Kidney (tissue), 14 donors: ENCODE results near the gene MBD3L2. TPM values are rescaled to one million over a fixed set of nuclear protein-coding genes. Genes with fewer than 3 reads are reported as not detected.

Source experiments
- DNase-seq, 5 donors: peaks; one replicate each; pipeline ENCODE4 v3.0.0-alpha.2; 2013 to 2020
- FAIRE-seq: peaks from 2 replicates; lab custom pipeline; 2012; peaks lifted over from hg19 to GRCh38; lab: Jason Lieb, UNC
- H3K27ac ChIP-seq, 2 donors: one replicate each; pipeline ENCODE4 v1.7.0; 2013; ENCODE audit warnings: low read depth in 2 of 2, low read length in 2 of 2, inconsistent platforms in 1 of 2
- H3K27me3 ChIP-seq: one replicate; pipeline ENCODE4 v1.7.1; 2013; ENCODE audit warnings: low read length, inconsistent platforms; ENCODE audit not compliant: control insufficient read depth, insufficient read depth
- H3K36me3 ChIP-seq, 3 donors: one replicate each; pipeline versions ENCODE4 v1.7.0 to v1.7.1; 2013; ENCODE audit warnings: low read length in 3 of 3, control low read depth in 1 of 3, inconsistent platforms in 1 of 3; ENCODE audit not compliant: insufficient read depth in 3 of 3, control insufficient read depth in 2 of 3
- H3K4me1 ChIP-seq, 3 donors: one replicate each; pipeline versions ENCODE4 v1.7.0 to v1.7.1; 2013; ENCODE audit warnings: low read length in 3 of 3, inconsistent platforms in 1 of 3, low read depth in 1 of 3; ENCODE audit not compliant: control insufficient read depth in 2 of 3, insufficient read depth in 2 of 3
- H3K4me3 ChIP-seq, 3 donors: one replicate each; pipeline versions ENCODE4 v1.7.0 to v1.8.1; 2013; ENCODE audit warnings: low read length in 3 of 3, control low read depth in 1 of 3, inconsistent platforms in 1 of 3
- H3K9ac ChIP-seq, 3 donors: one replicate each; pipeline versions ENCODE4 v1.7.0 to v1.7.1; 2013; ENCODE audit warnings: low read length in 3 of 3, control low read depth in 1 of 3, inconsistent platforms in 1 of 3
- H3K9me3 ChIP-seq, 3 donors: one replicate each; pipeline versions ENCODE4 v1.7.0 to v1.7.1; 2013; ENCODE audit warnings: low read length in 3 of 3, control low read depth in 1 of 3, inconsistent platforms in 1 of 3; ENCODE audit not compliant: control insufficient read depth in 2 of 3, insufficient read depth in 1 of 3
- intact Hi-C: fragments of 100-400 bp; cut with DNase I; formaldehyde crosslinking; loops from one replicate; pipeline ENCODE4 v1.11.1; 2022
- polyA plus RNA-seq: library from polyadenylated mRNA; stranded (reverse); fragments of 350-450 nt; fragmentation: Illumina TruSeq; extraction: RNeasy Lipid Tissue Mini Kit (QIAGEN cat#74804); gene quantifications from one replicate; pipeline ENCODE4 v1.2.3, GENCODE V29; 2014; ENCODE audit warnings: low read depth, low replicate concordance; ENCODE audit not compliant: insufficient read depth
- total RNA-seq: library from RNA; stranded (reverse); fragmentation: NEBNext Ultra II Directional; extraction: Animal tissue kit (Norgen Biotek cat#: 25700); gene quantifications from one replicate; pipeline ENCODE4 v1.2.1, GENCODE V29; 2021
- TF ChIP-seq, protein P1 (sequence below): IDR thresholded peaks from 3 replicates; pipeline ENCODE4 v1.5.1; 2012; ENCODE audit warnings: mild to moderate bottlenecking, moderate library complexity, borderline replicate concordance; ENCODE audit not compliant: insufficient read depth; ENCODE audit errors: extremely low read depth
- donor health status: control.
- donor health status: control.
- donor health status: control.
- donor health status: control.
- donor health status: control.
- donor health status: DM: yes; HTN: yes; CAD: no.
- donor health status: Normal renal cell carcinoma (clear cell type).

The MBD3L2 gene
- total and polyA plus RNA-seq, 2 donors from 2014 or later, result not detected

- no peak overlapping the region for H3K4me3 ChIP-seq
- no peak for FAIRE-seq
- H3K9me3 ChIP-seq, result no peaks in the 10 kb centered on the region
- intact Hi-C loops, result no loop called here
- no peaks in the 10 kb centered on the region for H3K27me3 ChIP-seq
- no peak for DNase-seq
- H3K36me3 ChIP-seq, result peaks cover 2 to 7% (median 4%) of the 10 kb centered on the region in 3 donors
- H3K9ac ChIP-seq, result no peak overlapping the region
- H3K27ac ChIP-seq, result no peak overlapping the region
- peaks cover 0 to 6% (median 0%) of the 10 kb centered on the region in 3 donors for H3K4me1 ChIP-seq
- TF ChIP-seq, protein P1, sequence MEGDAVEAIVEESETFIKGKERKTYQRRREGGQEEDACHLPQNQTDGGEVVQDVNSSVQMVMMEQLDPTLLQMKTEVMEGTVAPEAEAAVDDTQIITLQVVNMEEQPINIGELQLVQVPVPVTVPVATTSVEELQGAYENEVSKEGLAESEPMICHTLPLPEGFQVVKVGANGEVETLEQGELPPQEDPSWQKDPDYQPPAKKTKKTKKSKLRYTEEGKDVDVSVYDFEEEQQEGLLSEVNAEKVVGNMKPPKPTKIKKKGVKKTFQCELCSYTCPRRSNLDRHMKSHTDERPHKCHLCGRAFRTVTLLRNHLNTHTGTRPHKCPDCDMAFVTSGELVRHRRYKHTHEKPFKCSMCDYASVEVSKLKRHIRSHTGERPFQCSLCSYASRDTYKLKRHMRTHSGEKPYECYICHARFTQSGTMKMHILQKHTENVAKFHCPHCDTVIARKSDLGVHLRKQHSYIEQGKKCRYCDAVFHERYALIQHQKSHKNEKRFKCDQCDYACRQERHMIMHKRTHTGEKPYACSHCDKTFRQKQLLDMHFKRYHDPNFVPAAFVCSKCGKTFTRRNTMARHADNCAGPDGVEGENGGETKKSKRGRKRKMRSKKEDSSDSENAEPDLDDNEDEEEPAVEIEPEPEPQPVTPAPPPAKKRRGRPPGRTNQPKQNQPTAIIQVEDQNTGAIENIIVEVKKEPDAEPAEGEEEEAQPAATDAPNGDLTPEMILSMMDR, result no peak
These were observed 18.6 kb downstream of the MBD3L2 start for GRCh38 chr19:7067716-7068115.

GRCh38 chr19:7068599-7068998 lies 19.5 kb downstream of the MBD3L2 start:
- intact Hi-C loops, result no loop called here
- FAIRE-seq, result no peak
- Histone ChIP-seq H3K4me1 (peaks cover 0 to 6% (median 0%) of the 10 kb centered on the region in 3 donors), H3K27ac (no peak overlapping the region), H3K9ac (no peak overlapping the region), H3K9me3 (no peaks in the 10 kb centered on the region), H3K36me3 (peaks cover 2 to 9% (median 7%) of the 10 kb centered on the region in 3 donors), H3K27me3 (no peaks in the 10 kb centered on the region), H3K4me3 (peak overlapping the region; percentile 47 to 95 (median 63))
- no peak for DNase-seq
- TF ChIP-seq, protein P1, result no peak

- FAIRE-seq, result no peak
These were observed 20.2 kb downstream of the MBD3L2 start, which contains the start of gene ZNF557 for GRCh38 chr19:7069042-7069903. TSS of gene ZNF557 (plus strand) at chr19:7069703. CDS start at chr19:7075075, 5,372 bp downstream.

More at GRCh38 chr19:7069042-7069903, 20.2 kb downstream of the MBD3L2 start, which contains the start of gene ZNF557:
- Histone ChIP-seq H3K27ac (peak within 1 kb of the TSS; percentile 67 to 86), H3K27me3 (no peaks in the 10 kb centered on the region), H3K36me3 (peaks cover 2 to 11% (median 8%) of the 10 kb centered on the region in 3 donors), H3K4me3 (peak within 1 kb of the TSS; percentile 81 to 95 (median 95)), H3K4me1 (peaks cover 0 to 6% (median 0%) of the 10 kb centered on the region in 3 donors), H3K9me3 (no peaks in the 10 kb centered on the region), H3K9ac (peak within 1 kb of the TSS; percentile 68 to 96 (median 80))
- peak; percentile 98 to 100 (median 99) for DNase-seq
- intact Hi-C loops, result no loop called here
- TF ChIP-seq, protein P1, result no peak
